DND-41 (cell line): ENCODE measurements around the gene MTIF2.

Source experiments
- CTCF ChIP-seq: IDR thresholded peaks from 2 replicates; pipeline ENCODE4 v1.5.1; 2012; ENCODE audit warnings: borderline replicate concordance, low read length, moderate library complexity, mild to moderate bottlenecking; ENCODE audit not compliant: poor library complexity, severe bottlenecking; ENCODE audit errors: extremely low read depth
- EZH2 ChIP-seq: IDR thresholded peaks from 3 replicates; pipeline ENCODE4 v1.6.1; 2012; ENCODE audit warnings: borderline replicate concordance, low read depth, mild to moderate bottlenecking, moderate library complexity, low read length, inconsistent platforms; ENCODE audit not compliant: severe bottlenecking

DNA sequence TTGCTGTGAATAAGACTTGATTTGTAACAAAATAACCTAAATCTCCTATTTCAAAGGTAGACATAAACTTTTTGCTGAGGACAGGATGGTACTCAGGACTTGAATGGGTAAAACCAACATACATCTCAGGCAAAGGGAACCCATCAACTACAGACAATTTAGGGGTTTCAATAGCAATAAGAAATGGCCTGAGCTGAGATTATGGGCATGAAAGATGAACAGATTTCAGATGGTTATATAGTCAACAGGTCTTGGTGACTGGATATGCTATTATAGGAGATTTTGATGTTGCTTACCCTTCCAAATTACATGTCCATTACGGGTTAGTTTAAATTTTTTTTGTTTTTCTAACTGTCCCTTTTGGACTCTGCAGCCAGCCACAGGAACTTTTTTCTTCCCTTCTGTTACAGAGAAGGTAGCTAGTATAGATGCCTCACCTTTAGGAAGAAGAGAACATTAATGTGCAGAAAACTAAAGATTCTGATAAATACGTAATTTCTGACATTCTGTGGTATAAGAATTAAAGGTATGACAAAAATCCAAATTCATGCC is 32.0 kb downstream of the MTIF2 start:
- TF ChIP-seq CTCF (no peak), EZH2 (no peak)
